Measurements from ENCODE around the gene RECK. TPM values are rescaled to one million over a fixed set of nuclear protein-coding genes. Genes with fewer than 3 reads are reported as not detected.

The RECK gene
- total and polyA plus RNA-seq, 2 donors (not counting 1 experiment from before 2014, with no cell fraction given), result 98.4 to 212 TPM

GRCh38 chr9:36051317-36051716 is 14.6 kb downstream of the RECK start:
- H2AFZ ChIP-seq (ENCODE audit: low read length), result no peak overlapping the region
- peaks cover 72% of the 10 kb centered on the region for H3K79me2 ChIP-seq (ENCODE audit: control insufficient read depth, insufficient read depth, low read length)
- H3K9me3 ChIP-seq (ENCODE audit: control insufficient read depth, insufficient read depth, low read depth, low read length), result no peaks in the 10 kb centered on the region
- no peak for DNase-seq (ENCODE audit: low read depth in 2 of 2)
- no peak overlapping the region for H3K4me3 ChIP-seq (replicated peaks in 1 of 4; ENCODE audit: control extremely low read depth in 1 of 4, insufficient read depth in 1 of 4, low read depth in 3 of 4, low read length in 4 of 4)
- no peaks in the 10 kb centered on the region for H3K4me1 ChIP-seq (ENCODE audit: control insufficient read depth, extremely low read depth, insufficient read depth, low read length)
- no peak overlapping the region for H3K27ac ChIP-seq (ENCODE audit: insufficient read depth, low read length)
- H3K4me2 ChIP-seq (ENCODE audit: extremely low read depth, insufficient read depth, low read length), result no peak overlapping the region
- no peak overlapping the region for H3K9ac ChIP-seq (ENCODE audit: insufficient read depth, low read length)
- no peaks in the 10 kb centered on the region for H3K36me3 ChIP-seq (ENCODE audit: control insufficient read depth, insufficient read depth, low read length)
- TF ChIP-seq EZH2 (IDR thresholded peaks at IDR 0.05; ENCODE audit: low read length, missing control alignments), result no peak
- no peak for TF ChIP-seq CTCF (conservative IDR thresholded peaks at IDR 0.05 in 1 of 2, IDR thresholded peaks at IDR 0.05 in 1 of 2; ENCODE audit: low read depth in 1 of 2, low read length in 2 of 2)
- H3K27me3 ChIP-seq (ENCODE audit: control insufficient read depth, insufficient read depth, low read length), result no peaks in the 10 kb centered on the region
- H4K20me1 ChIP-seq (ENCODE audit: control insufficient read depth, extremely low read depth, insufficient read depth, low read length), result peaks cover 3% of the 10 kb centered on the region

GRCh38 chr9:36053971-36054370 is 17.3 kb downstream of the RECK start:
- no peak overlapping the region for H3K27ac ChIP-seq (ENCODE audit: insufficient read depth, low read length)

DNA sequence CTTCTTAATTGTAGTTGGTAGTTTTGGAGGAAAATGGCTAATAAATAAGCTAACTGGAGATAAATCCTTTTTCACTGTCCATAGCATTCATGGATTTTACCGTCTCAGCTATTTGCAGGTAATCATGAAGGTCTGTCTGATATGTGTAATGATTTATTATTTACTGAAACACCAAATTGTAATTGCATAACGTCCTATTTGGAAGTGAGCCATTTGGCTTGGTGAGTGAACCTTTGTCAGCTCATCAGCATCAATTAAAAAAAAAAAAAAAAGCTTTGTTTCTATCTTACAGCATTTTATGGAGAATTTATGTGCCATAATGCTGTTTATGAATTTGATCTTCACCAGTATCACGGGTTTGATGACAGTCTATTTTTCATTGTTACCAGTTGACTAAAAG is 20.2 kb downstream of the RECK start:
- H3K9me3 ChIP-seq (ENCODE audit: control insufficient read depth, insufficient read depth, low read depth, low read length), result no peaks in the 10 kb centered on the region
- H3K4me3 ChIP-seq (replicated peaks in 1 of 4; ENCODE audit: control extremely low read depth in 1 of 4, insufficient read depth in 1 of 4, low read depth in 3 of 4, low read length in 4 of 4), result no peak overlapping the region
- no peak for DNase-seq (ENCODE audit: low read depth in 2 of 2)
- TF ChIP-seq CTCF (conservative IDR thresholded peaks at IDR 0.05 in 1 of 2, IDR thresholded peaks at IDR 0.05 in 1 of 2; ENCODE audit: low read depth in 1 of 2, low read length in 2 of 2), result no peak
- TF ChIP-seq EZH2 (IDR thresholded peaks at IDR 0.05; ENCODE audit: low read length, missing control alignments), result no peak
- peaks cover 4% of the 10 kb centered on the region for H3K36me3 ChIP-seq (ENCODE audit: control insufficient read depth, insufficient read depth, low read length)
- no peak overlapping the region for H2AFZ ChIP-seq (ENCODE audit: low read length)
- no peaks in the 10 kb centered on the region for H4K20me1 ChIP-seq (ENCODE audit: control insufficient read depth, extremely low read depth, insufficient read depth, low read length)
- no peak overlapping the region for H3K27ac ChIP-seq (ENCODE audit: insufficient read depth, low read length)
- no peaks in the 10 kb centered on the region for H3K27me3 ChIP-seq (ENCODE audit: control insufficient read depth, insufficient read depth, low read length)
- H3K79me2 ChIP-seq (ENCODE audit: control insufficient read depth, insufficient read depth, low read length), result peaks cover 30% of the 10 kb centered on the region
- no peaks in the 10 kb centered on the region for H3K4me1 ChIP-seq (ENCODE audit: control insufficient read depth, extremely low read depth, insufficient read depth, low read length)
- no peak overlapping the region for H3K9ac ChIP-seq (ENCODE audit: insufficient read depth, low read length)
- no peak overlapping the region for H3K4me2 ChIP-seq (ENCODE audit: extremely low read depth, insufficient read depth, low read length)

More at GRCh38 chr9:36053971-36054370, 17.3 kb downstream of the RECK start:
- Histone ChIP-seq H3K4me2 (ENCODE audit: extremely low read depth, insufficient read depth, low read length) (no peak overlapping the region), H3K79me2 (ENCODE audit: control insufficient read depth, insufficient read depth, low read length) (peaks cover 57% of the 10 kb centered on the region), H3K36me3 (ENCODE audit: control insufficient read depth, insufficient read depth, low read length) (peaks cover 2% of the 10 kb centered on the region), H3K9me3 (ENCODE audit: control insufficient read depth, insufficient read depth, low read depth, low read length) (no peaks in the 10 kb centered on the region), H3K4me3 (replicated peaks in 1 of 4; ENCODE audit: control extremely low read depth in 1 of 4, insufficient read depth in 1 of 4, low read depth in 3 of 4, low read length in 4 of 4) (no peak overlapping the region), H3K9ac (ENCODE audit: insufficient read depth, low read length) (no peak overlapping the region), H3K4me1 (ENCODE audit: control insufficient read depth, extremely low read depth, insufficient read depth, low read length) (no peaks in the 10 kb centered on the region), H3K27me3 (ENCODE audit: control insufficient read depth, insufficient read depth, low read length) (no peaks in the 10 kb centered on the region), H4K20me1 (ENCODE audit: control insufficient read depth, extremely low read depth, insufficient read depth, low read length) (no peaks in the 10 kb centered on the region), H2AFZ (ENCODE audit: low read length) (no peak overlapping the region)
- TF ChIP-seq EZH2 (IDR thresholded peaks at IDR 0.05; ENCODE audit: low read length, missing control alignments) (no peak), CTCF (conservative IDR thresholded peaks at IDR 0.05 in 1 of 2, IDR thresholded peaks at IDR 0.05 in 1 of 2; ENCODE audit: low read depth in 1 of 2, low read length in 2 of 2) (no peak)
- peak in 1 of 2 donors; percentile 49 for DNase-seq (ENCODE audit: low read depth in 2 of 2)
